GM12874 (cell line): ENCODE data around the gene PPM1D.

Experiments
- CTCF ChIP-seq: IDR thresholded peaks from 2 replicates; pipeline ENCODE4 v1.5.1; 2011; ENCODE audit warnings: low read depth, mild to moderate bottlenecking, control low read depth, low read length, moderate library complexity; ENCODE audit not compliant: insufficient read depth

Gene PPM1D

GRCh38 chr17:60604686-60605334 is 4.8 kb downstream of the PPM1D start:
- no peak for TF ChIP-seq CTCF

- TF ChIP-seq CTCF, result no peak
Measured at GRCh38 chr17:60606036-60606435, 6.0 kb downstream of the PPM1D start.

GRCh38 chr17:60610473-60610872 is 10.5 kb downstream of the PPM1D start:
- no peak for TF ChIP-seq CTCF

- no peak for TF ChIP-seq CTCF
Measured at GRCh38 chr17:60613325-60613724, 13.3 kb downstream of the PPM1D start.

- no peak for TF ChIP-seq CTCF
Measured at GRCh38 chr17:60615108-60615507, 15.1 kb downstream of the PPM1D start.

GRCh38 chr17:60615840-60616239 is 15.8 kb downstream of the PPM1D start:
- TF ChIP-seq CTCF, result no peak

- TF ChIP-seq CTCF, result no peak
Measured at GRCh38 chr17:60618080-60618479, 18.1 kb downstream of the PPM1D start.
